CD14-positive monocyte (primary cell): Measurements from ENCODE around the gene GLT6D1. TPM values are rescaled to one million over a fixed set of nuclear protein-coding genes. Genes with fewer than 3 reads are reported as not detected.

Experiments used
- DNase-seq, 3 donors: peaks; one replicate each; pipeline ENCODE4 v3.0.0-alpha.2; 2011 to 2022
- H2AFZ ChIP-seq: 2 replicates; pipeline ENCODE4 v1.6.0; 2012; ENCODE audit warnings: mild to moderate bottlenecking, low read depth, low read length, inconsistent platforms; ENCODE audit not compliant: insufficient read depth, poor library complexity, severe bottlenecking
- H3K27ac ChIP-seq, 2 donors: 1 replicate in 1 of 2; 2 replicates in 1 of 2; pipeline ENCODE4 v1.5.1; 2012 to 2013; ENCODE audit warnings: low read length in 2 of 2, control low read depth in 1 of 2, inconsistent platforms in 1 of 2, low read depth in 1 of 2, mild to moderate bottlenecking in 1 of 2
- H3K27me3 ChIP-seq, 2 donors: one replicate each; pipeline versions ENCODE4 v1.6.0 to v1.6.1; 2011 to 2013; ENCODE audit warnings: low read length in 2 of 2; ENCODE audit not compliant: control insufficient read depth in 2 of 2, insufficient read depth in 2 of 2
- H3K36me3 ChIP-seq, 2 donors: replicated peaks in 1 of 2; 1 replicate in 1 of 2; 2 replicates in 1 of 2; pipeline versions ENCODE4 v1.5.1 to v1.6.1; 2012 to 2013; ENCODE audit warnings: low read length in 2 of 2, control low read depth in 1 of 2, inconsistent platforms in 1 of 2, mild to moderate bottlenecking in 1 of 2; ENCODE audit not compliant: insufficient read depth in 2 of 2, control insufficient read depth in 1 of 2
- H3K4me1 ChIP-seq, 2 donors: 1 replicate in 1 of 2; 2 replicates in 1 of 2; pipeline versions ENCODE4 v1.5.1 to v1.6.1; 2012 to 2013; ENCODE audit warnings: low read length in 2 of 2, control low read depth in 1 of 2, inconsistent platforms in 1 of 2, mild to moderate bottlenecking in 1 of 2, moderate library complexity in 1 of 2; ENCODE audit not compliant: insufficient read depth in 2 of 2, control insufficient read depth in 1 of 2
- H3K4me2 ChIP-seq: replicated peaks from 2 replicates; pipeline ENCODE3; 2012; ENCODE audit warnings: low read length, moderate library complexity, mild to moderate bottlenecking; ENCODE audit not compliant: poor library complexity, severe bottlenecking; ENCODE audit errors: extremely low read depth
- H3K4me3 ChIP-seq, 3 experiments: fragments of 200-600 bp in 1 of 3; sonication (generic) in 1 of 3; replicated peaks in 1 of 3; 1 replicate in 2 of 3; 2 replicates in 1 of 3; pipeline ENCODE4 v1.5.1; 2011 to 2013; ENCODE audit warnings: low read length in 3 of 3, mild to moderate bottlenecking in 3 of 3, control low read depth in 2 of 3, low read depth in 2 of 3, inconsistent platforms in 1 of 3, moderate library complexity in 1 of 3
- H3K79me2 ChIP-seq: 2 replicates; pipeline ENCODE4 v1.6.0; 2012; ENCODE audit warnings: mild to moderate bottlenecking, control low read depth, inconsistent platforms, low read length, moderate library complexity; ENCODE audit not compliant: insufficient read depth
- H3K9ac ChIP-seq: 2 replicates; pipeline ENCODE4 v1.6.0; 2017; ENCODE audit warnings: low read length, mild to moderate bottlenecking; ENCODE audit not compliant: insufficient read depth, poor library complexity, severe bottlenecking
- H3K9me3 ChIP-seq, 2 donors: replicated peaks in 1 of 2; 1 replicate in 1 of 2; 2 replicates in 1 of 2; pipeline versions ENCODE4 v1.5.1 to v1.6.1; 2012 to 2013; ENCODE audit warnings: low read length in 2 of 2, control low read depth in 1 of 2; ENCODE audit not compliant: control insufficient read depth in 1 of 2, insufficient read depth in 1 of 2
- H4K20me1 ChIP-seq: 2 replicates; pipeline ENCODE4 v1.6.0; 2012; ENCODE audit warnings: mild to moderate bottlenecking, low read length, control low read depth, moderate library complexity; ENCODE audit not compliant: insufficient read depth
- H3K27ac Mint-ChIP-seq, 7 donors: one replicate each; pipeline ENCODE4 v1.8.0; 2020; ENCODE audit warnings: mild to moderate bottlenecking in 7 of 7, mixed read lengths in 7 of 7, moderate library complexity in 6 of 7, inconsistent platforms in 2 of 7
- H3K27me3 Mint-ChIP-seq, 3 donors: one replicate each; pipeline ENCODE4 v1.8.0; 2021 to 2022; ENCODE audit warnings: low read depth in 3 of 3, mild to moderate bottlenecking in 3 of 3, mixed read lengths in 3 of 3, moderate library complexity in 3 of 3, inconsistent platforms in 1 of 3
- H3K36me3 Mint-ChIP-seq, 2 donors: one replicate each; pipeline ENCODE4 v1.8.0; 2020; ENCODE audit warnings: mixed read lengths in 2 of 2, inconsistent platforms in 1 of 2, mild to moderate bottlenecking in 1 of 2
- H3K4me1 Mint-ChIP-seq: one replicate; pipeline ENCODE4 v1.8.0; 2020; ENCODE audit warnings: mild to moderate bottlenecking, mixed read lengths
- H3K4me3 Mint-ChIP-seq, 2 donors: one replicate each; pipeline ENCODE4 v1.8.0; 2020; ENCODE audit warnings: mild to moderate bottlenecking in 2 of 2, mixed read lengths in 2 of 2, moderate library complexity in 1 of 2
- H3K9me3 Mint-ChIP-seq, 7 donors: one replicate each; pipeline ENCODE4 v1.8.0; 2020 to 2022; ENCODE audit warnings: mixed read lengths in 7 of 7, mild to moderate bottlenecking in 6 of 7, moderate library complexity in 6 of 7, inconsistent platforms in 2 of 7
- WGBS: methylation state at CpG from one replicate; pipeline ENCODE4 v1.1.5; 2013; ENCODE audit warnings: missing lambda C conversion rate; ENCODE audit not compliant: insufficient coverage; 5-methylcytosine and 5-hydroxymethylcytosine counted together
- intact Hi-C, 2 donors: fragments of 100-400 bp; cut with micrococcal nuclease; formaldehyde crosslinking; loops; one replicate each; pipeline versions ENCODE4 v1.15.0 to v1.15.1; 2023
- polyA plus RNA-seq, 3 donors: library from polyadenylated mRNA; depleted of rRNA in 1 of 3; unstranded in 2 of 3; stranded (reverse) in 1 of 3; fragments of 300-500 nt in 2 of 3; fragments of >200 nt in 1 of 3; fragmentation: Illumina TruSeq in 2 of 3; gene quantifications; 1 replicate in 2 of 3; 2 replicates in 1 of 3; pipeline ENCODE4 v1.2.3, GENCODE V29; 2012 to 2021
- TF ChIP-seq, protein P1 (sequence below): fragments of 200-600 bp; IDR thresholded peaks from one replicate; pipeline ENCODE4 v1.8.0; 2022; ENCODE audit warnings: antibody characterized with exemption, mild to moderate bottlenecking

Gene GLT6D1
- polyA plus RNA-seq, 3 donors = not detected

DNA sequence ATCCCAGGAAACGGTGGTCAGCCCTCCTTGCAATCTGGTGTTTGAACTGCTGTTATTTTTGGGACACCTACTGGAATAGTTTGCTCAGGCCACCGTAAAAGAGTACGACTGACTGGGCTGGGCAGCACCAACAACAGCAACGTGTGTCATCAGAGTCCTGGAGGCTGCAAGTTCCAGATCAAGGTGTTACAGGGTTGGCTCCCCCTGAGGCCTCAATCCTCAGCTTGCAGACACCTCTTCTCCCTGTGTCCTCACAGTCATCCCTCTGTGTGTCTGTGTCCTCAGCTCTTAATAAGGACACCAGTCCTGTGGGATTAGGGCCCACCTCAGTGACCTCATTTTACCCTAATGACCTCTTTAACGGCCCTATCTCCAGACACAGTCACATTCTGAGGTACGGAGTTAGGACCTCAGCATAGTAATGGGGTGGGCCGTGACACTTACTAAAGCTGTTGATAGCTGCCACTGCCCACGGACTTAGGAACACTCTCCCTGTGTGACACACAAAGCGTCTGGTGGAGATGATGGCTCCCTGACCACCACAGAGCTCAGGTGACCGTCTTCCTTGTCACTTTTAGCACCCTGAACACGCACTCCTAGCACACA is 16.8 kb downstream of the GLT6D1 start:
- H4K20me1 ChIP-seq = no peaks in the 10 kb centered on the region
- H3K9me3 ChIP-seq = peaks cover 4 to 5% of the 10 kb centered on the region in 2 donors
- H3K9ac ChIP-seq = no peak overlapping the region
- Mint-ChIP-seq H3K9me3 (peaks cover 0 to 15% (median 11%) of the 10 kb centered on the region in 7 donors), H3K27me3 (peaks cover 2 to 7% (median 4%) of the 10 kb centered on the region in 3 donors), H3K4me3 (no peak overlapping the region), H3K36me3 (no peaks in the 10 kb centered on the region), H3K27ac (no peak overlapping the region), H3K4me1 (no peaks in the 10 kb centered on the region)
- H2AFZ ChIP-seq = no peak overlapping the region
- no peak overlapping the region for H3K27ac ChIP-seq
- no peaks in the 10 kb centered on the region for H3K79me2 ChIP-seq
- H3K27me3 ChIP-seq = no peaks in the 10 kb centered on the region
- no peak overlapping the region for H3K4me3 ChIP-seq
- no peaks in the 10 kb centered on the region for H3K4me1 ChIP-seq
- DNase-seq = no peak
- intact Hi-C loops = no loop called here
- WGBS = 83% methylated on average over 9 of the region's 11 CpGs
- no peaks in the 10 kb centered on the region for H3K36me3 ChIP-seq
- H3K4me2 ChIP-seq = no peak overlapping the region
- TF ChIP-seq, protein P1, sequence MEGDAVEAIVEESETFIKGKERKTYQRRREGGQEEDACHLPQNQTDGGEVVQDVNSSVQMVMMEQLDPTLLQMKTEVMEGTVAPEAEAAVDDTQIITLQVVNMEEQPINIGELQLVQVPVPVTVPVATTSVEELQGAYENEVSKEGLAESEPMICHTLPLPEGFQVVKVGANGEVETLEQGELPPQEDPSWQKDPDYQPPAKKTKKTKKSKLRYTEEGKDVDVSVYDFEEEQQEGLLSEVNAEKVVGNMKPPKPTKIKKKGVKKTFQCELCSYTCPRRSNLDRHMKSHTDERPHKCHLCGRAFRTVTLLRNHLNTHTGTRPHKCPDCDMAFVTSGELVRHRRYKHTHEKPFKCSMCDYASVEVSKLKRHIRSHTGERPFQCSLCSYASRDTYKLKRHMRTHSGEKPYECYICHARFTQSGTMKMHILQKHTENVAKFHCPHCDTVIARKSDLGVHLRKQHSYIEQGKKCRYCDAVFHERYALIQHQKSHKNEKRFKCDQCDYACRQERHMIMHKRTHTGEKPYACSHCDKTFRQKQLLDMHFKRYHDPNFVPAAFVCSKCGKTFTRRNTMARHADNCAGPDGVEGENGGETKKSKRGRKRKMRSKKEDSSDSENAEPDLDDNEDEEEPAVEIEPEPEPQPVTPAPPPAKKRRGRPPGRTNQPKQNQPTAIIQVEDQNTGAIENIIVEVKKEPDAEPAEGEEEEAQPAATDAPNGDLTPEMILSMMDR = no peak

- Histone ChIP-seq H4K20me1 (no peaks in the 10 kb centered on the region), H3K9me3 (no peaks in the 10 kb centered on the region), H3K4me2 (no peak overlapping the region), H3K27me3 (no peaks in the 10 kb centered on the region), H3K27ac (no peak overlapping the region), H3K4me3 (no peak overlapping the region), H2AFZ (no peak overlapping the region), H3K79me2 (no peaks in the 10 kb centered on the region), H3K9ac (no peak overlapping the region), H3K4me1 (no peaks in the 10 kb centered on the region), H3K36me3 (no peaks in the 10 kb centered on the region)
- no peaks in the 10 kb centered on the region for H3K36me3 Mint-ChIP-seq
- no peaks in the 10 kb centered on the region for H3K9me3 Mint-ChIP-seq
- 100% methylated on average over 1 of the region's 7 CpGs for WGBS
- TF ChIP-seq, protein P1 = no peak
- H3K4me3 Mint-ChIP-seq = no peak overlapping the region
- no peak overlapping the region for H3K27ac Mint-ChIP-seq
- intact Hi-C loops = no loop called here
- no peaks in the 10 kb centered on the region for H3K4me1 Mint-ChIP-seq
- no peak for DNase-seq
- peaks cover 0 to 4% (median 3%) of the 10 kb centered on the region in 3 donors for H3K27me3 Mint-ChIP-seq
Measured at GRCh38 chr9:135620558-135620957, 18.8 kb downstream of the GLT6D1 start.
